Measurements from ENCODE around the gene SMYD5. TPM values are rescaled to one million over a fixed set of nuclear protein-coding genes. Genes with fewer than 3 reads are reported as not detected.
"Not testable (repeated sequence)": the region's sequence is repeated elsewhere in the genome, so short reads cannot be mapped to it uniquely, and the experiment has no call there.

SMYD5 gene
- total RNA-seq, result 10 to 100 TPM; 10.1 to 19.4 TPM

DNA sequence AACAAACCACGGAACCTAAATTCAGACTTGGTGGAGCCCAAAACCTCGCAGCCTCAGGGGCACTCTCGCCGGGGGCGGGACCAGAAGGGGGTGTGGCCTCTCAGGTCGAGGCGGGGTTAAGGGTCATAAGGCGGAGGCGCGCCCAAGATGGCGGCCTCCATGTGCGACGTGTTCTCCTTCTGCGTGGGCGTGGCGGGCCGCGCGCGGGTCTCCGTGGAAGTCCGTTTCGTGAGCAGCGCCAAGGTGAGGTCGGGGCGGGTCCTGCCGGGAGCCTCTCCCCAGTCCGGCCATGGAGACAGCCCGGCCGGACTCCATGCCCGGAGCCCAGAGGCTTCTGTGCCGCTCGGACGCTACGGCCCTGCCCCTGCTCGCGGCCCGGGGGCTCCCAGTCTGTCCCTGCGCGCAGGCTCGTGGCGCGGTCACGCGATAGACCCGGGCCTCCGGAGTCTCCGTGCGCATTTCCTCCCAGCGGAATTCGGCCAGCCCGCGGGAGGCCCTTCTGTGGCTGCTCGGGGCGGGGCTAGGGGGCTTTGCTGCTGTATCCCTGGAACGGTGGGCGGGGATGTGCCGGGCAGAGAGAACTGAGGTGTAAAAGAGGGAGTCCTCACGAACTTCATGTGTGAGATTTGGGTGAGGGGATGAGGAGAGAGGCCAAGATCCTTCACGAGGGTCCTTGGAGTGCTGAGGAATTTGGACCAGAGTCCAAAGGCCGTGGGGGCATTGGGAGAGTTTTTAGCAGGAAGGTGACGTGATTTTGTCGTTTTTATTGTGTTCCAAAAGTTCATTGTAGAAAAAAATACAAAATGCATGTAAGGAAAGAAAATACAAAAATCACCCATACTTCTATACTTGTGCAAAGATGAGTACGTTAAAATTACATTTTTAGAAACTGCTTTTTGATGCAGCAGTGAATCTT lies at the start of gene SMYD5:
Gene SMYD5 (plus strand): TSS at position 126 of the 916 bp plus-strand sequence. CDS start 22 bp downstream, at position 148.
- Histone ChIP-seq H3K9me3 (no peaks in the 10 kb centered on the region), H3K27ac (peak within 1 kb of the TSS; percentile 16 to 59 (median 40)), H3K36me3 (replicated peaks in 1 of 2; ENCODE audit: insufficient read depth in 1 of 2, low read depth in 2 of 2) (no peaks in the 10 kb centered on the region), H3K27me3 (no peaks in the 10 kb centered on the region), H3K4me3 (peak within 1 kb of the TSS; percentile 60 to 83), H3K4me1 (peaks cover 26% of the 10 kb centered on the region)
- peak; percentile 91 for ATAC-seq
- intact Hi-C loops (cut with DNase I), result no loop called here
- DNase-seq, result peak; percentile 81 to 88 (median 85)
- 1 to 2% methylated on average over 18 to 63 of the region's 64 CpGs for WGBS, 2 donors
- TF ChIP-seq, protein P1, sequence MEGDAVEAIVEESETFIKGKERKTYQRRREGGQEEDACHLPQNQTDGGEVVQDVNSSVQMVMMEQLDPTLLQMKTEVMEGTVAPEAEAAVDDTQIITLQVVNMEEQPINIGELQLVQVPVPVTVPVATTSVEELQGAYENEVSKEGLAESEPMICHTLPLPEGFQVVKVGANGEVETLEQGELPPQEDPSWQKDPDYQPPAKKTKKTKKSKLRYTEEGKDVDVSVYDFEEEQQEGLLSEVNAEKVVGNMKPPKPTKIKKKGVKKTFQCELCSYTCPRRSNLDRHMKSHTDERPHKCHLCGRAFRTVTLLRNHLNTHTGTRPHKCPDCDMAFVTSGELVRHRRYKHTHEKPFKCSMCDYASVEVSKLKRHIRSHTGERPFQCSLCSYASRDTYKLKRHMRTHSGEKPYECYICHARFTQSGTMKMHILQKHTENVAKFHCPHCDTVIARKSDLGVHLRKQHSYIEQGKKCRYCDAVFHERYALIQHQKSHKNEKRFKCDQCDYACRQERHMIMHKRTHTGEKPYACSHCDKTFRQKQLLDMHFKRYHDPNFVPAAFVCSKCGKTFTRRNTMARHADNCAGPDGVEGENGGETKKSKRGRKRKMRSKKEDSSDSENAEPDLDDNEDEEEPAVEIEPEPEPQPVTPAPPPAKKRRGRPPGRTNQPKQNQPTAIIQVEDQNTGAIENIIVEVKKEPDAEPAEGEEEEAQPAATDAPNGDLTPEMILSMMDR (IDR thresholded peaks at IDR 0.05), result no peak
- peak; percentile 25 to 69 (median 68) for TF ChIP-seq POLR2A (IDR thresholded peaks at IDR 0.05)

DNA sequence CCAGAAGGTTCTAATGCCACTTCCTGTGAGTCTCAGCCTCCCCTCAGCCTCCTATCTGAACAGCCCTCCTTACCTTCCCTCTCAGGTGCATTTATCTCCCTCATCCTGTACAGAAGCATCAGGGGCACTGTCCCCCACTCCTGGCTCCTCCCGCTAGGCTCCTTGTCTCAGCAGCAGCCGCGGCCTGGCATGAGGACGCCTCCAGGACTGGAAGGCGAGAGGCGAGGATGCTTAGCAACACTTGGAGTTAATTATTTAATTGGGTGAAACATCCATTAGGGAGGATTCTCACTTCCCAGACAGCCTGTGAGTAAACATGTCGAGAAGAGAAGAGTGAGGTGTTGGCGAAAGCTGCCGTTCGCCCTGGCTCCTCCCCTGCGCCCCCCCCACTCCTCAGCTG lies 48.1 kb upstream of the SMYD5 start:
- DNase-seq, result peak in 1 of 4 donors; percentile 19
- H3K4me1 ChIP-seq; H3K9me3 ChIP-seq; H3K27me3 ChIP-seq; H3K27ac ChIP-seq; intact Hi-C loops (cut with DNase I); ATAC-seq; H3K4me3 ChIP-seq; H3K36me3 ChIP-seq (replicated peaks in 1 of 2; ENCODE audit: insufficient read depth in 1 of 2, low read depth in 2 of 2): not testable (repeated sequence)
- 45 to 63% methylated on average over 4 to 11 of the region's 11 CpGs for WGBS, 2 donors

DNA sequence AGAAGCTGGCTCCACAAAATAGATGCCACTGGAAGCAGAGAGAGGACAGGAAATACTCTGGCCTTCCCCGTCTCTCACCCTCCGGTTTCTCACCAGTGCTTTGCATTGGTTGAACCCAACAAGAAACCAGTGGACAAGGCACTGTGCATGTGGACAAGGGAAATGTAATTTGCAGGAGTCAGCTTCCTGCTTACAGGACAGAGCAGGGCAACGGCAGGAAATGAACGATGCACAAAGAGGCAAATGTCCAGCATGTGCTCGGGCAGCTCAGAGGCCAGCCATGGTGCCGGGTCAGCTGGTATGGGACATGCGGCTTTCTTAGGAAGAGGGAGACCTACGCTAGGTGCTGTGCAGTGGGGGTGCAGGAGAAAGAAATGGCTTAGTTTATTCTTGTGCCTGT lies 47.2 kb upstream of the SMYD5 start:
- H3K4me1 ChIP-seq; ATAC-seq; H3K36me3 ChIP-seq (replicated peaks in 1 of 2; ENCODE audit: insufficient read depth in 1 of 2, low read depth in 2 of 2); intact Hi-C loops (cut with DNase I); H3K27ac ChIP-seq; H3K4me3 ChIP-seq; H3K27me3 ChIP-seq; H3K9me3 ChIP-seq; DNase-seq: not testable (repeated sequence)
- 67 to 69% methylated on average over 1 to 2 of the region's 8 CpGs for WGBS, 2 donors

DNA sequence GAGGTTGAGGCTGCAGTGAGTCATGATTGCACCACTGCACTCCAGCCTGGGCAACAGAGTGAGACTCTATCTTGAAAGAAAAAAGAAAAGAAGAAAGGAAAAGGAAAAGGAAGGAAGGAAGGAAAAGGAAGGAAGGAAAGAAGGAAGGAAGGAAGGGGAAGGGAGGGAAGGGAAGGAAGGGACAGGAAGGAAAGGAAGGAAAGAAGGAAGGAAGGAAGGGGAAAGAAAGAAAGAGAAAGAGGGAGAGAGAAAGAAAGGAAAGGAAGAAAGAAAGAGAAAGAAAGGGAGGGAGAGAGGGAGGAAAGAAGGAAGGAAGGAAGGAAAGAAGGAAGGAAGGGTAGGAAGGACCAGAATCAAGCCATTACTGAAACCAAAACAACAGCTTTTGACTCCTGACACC lies 45.7 kb upstream of the SMYD5 start:
- H3K27ac ChIP-seq; H3K9me3 ChIP-seq; ATAC-seq; H3K36me3 ChIP-seq (replicated peaks in 1 of 2; ENCODE audit: insufficient read depth in 1 of 2, low read depth in 2 of 2); H3K27me3 ChIP-seq; H3K4me1 ChIP-seq; H3K4me3 ChIP-seq; DNase-seq; intact Hi-C loops (cut with DNase I): not testable (repeated sequence)

DNA sequence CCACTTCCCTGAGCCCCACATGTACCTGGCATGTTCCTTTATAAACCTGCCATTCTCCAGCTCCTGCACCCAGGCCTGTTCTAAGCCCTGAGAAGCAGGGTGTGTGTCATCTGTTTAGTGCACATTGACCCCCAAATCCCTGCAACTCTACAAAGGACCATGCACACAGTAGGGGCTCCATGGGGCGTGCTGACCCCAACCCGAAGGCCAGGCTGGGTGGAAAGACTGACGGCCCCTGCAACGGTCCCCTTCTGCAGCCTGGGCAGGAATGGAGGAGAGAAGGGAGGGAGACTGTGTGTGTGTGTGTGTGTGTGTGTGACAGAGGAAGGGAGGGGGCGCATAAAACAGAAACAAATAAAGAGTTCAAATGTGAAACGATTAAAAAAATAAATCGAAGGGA lies 43.7 kb upstream of the SMYD5 start:
- not testable (repeated sequence) for H3K27me3 ChIP-seq; H3K9me3 ChIP-seq; H3K4me1 ChIP-seq; DNase-seq; H3K4me3 ChIP-seq; ATAC-seq; H3K36me3 ChIP-seq (replicated peaks in 1 of 2; ENCODE audit: insufficient read depth in 1 of 2, low read depth in 2 of 2); H3K27ac ChIP-seq
- 39 to 54% methylated on average over 6 to 7 of the region's 7 CpGs for WGBS, 2 donors
- intact Hi-C loops (cut with DNase I), result loop anchor here (10.0 kb wide), 1 partner anchor 276 kb away; no protein-coding TSS in a partner anchor

DNA sequence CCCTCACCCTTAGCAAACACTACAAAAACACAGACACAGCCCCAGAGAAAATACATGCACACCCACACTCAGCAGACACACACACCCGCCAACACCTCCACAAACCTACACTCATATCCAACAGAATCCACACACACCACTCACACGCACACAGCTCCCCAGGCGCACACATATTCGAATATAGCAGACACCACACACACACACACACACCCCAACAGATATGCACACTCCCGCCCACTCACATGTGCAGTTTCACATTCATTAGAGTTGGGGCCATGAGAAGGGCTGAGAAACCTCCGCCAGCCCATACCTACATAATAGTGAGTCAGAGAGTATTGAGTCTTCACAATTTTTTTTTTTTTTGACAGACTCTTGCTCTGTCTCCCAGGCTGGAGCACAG lies 41.1 kb upstream of the SMYD5 start:
- intact Hi-C loops (cut with DNase I), result loop anchor here (10.0 kb wide), 1 partner anchor 278 kb away; no protein-coding TSS in a partner anchor
- WGBS, 2 donors, result 77 to 78% methylated on average over 6 of the region's 6 CpGs
- no peaks in the 10 kb centered on the region for H3K36me3 ChIP-seq (replicated peaks in 1 of 2; ENCODE audit: insufficient read depth in 1 of 2, low read depth in 2 of 2)
- no peak for DNase-seq
- TF ChIP-seq POLR2A (IDR thresholded peaks at IDR 0.05), result no peak
- TF ChIP-seq, protein P1 (IDR thresholded peaks at IDR 0.05), result no peak
- ATAC-seq, result no peak
- H3K4me1 ChIP-seq, result peaks cover 27% of the 10 kb centered on the region
- no peak overlapping the region for H3K27ac ChIP-seq
- peaks cover 0 to 6% of the 10 kb centered on the region in 2 donors for H3K27me3 ChIP-seq
- no peaks in the 10 kb centered on the region for H3K9me3 ChIP-seq
- H3K4me3 ChIP-seq, result no peak overlapping the region
